ENCODE data around the gene LARGE1. TPM values are rescaled to one million over a fixed set of nuclear protein-coding genes. Genes with fewer than 3 reads are reported as not detected.

Gene LARGE1
- total and polyA plus RNA-seq, 9 of the 15 experiments (the other 6 are each of a cell fraction or from before 2014, with no cell fraction given), result 0.01 to 0.66 (median 0.14) TPM; not detected in 2

DNA sequence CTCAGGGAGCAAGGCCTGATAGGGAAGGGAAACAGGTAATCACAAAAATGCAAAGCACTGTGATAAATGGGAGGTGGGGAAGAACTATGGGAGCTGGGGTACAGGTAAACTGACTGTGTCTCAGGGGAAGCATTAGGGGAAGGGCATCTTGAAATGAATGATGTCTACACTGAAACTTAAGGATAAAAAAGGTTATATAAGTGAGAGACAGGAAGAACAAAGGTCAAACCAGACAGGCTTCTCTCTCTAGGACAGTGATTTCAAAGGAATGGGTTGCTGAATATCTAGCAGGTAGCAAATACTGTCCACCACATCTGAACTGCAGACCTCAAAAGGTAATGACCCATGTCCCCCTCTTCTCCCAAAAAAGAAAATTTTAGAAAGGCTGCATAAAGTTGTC lies 529.0 kb downstream of the LARGE1 start:
- Histone ChIP-seq H3K9me3 (replicated peaks; ENCODE audit: control insufficient read depth, insufficient read depth, low read depth, low read length) (no peaks in the 10 kb centered on the region), H3K9ac (ENCODE audit: insufficient read depth in 1 of 2, low read depth in 2 of 2, low read length in 2 of 2) (no peak overlapping the region), H4K20me1 (replicated peaks; ENCODE audit: control insufficient read depth, insufficient read depth, low read length) (no peaks in the 10 kb centered on the region), H3K9me1 (ENCODE audit: control insufficient read depth, insufficient read depth, low read length) (no peaks in the 10 kb centered on the region), H3K27ac (ENCODE audit: extremely low read depth, low read depth, low read length) (no peak overlapping the region), H2AFZ (ENCODE audit: low read depth, low read length) (no peak overlapping the region), H3K36me3 (ENCODE audit: control insufficient read depth, insufficient read depth, low read length) (no peaks in the 10 kb centered on the region), H3K4me3 (no peak overlapping the region), H3K79me2 (ENCODE audit: control insufficient read depth, insufficient read depth, low read length) (no peaks in the 10 kb centered on the region), H3K4me1 (replicated peaks in 1 of 2; ENCODE audit: control insufficient read depth in 2 of 2, insufficient read depth in 2 of 2, low read length in 2 of 2) (no peaks in the 10 kb centered on the region), H3K27me3 (ENCODE audit: control insufficient read depth in 2 of 2, insufficient read depth in 2 of 2, low read length in 2 of 2) (no peaks in the 10 kb centered on the region), H3K4me2 (ENCODE audit: insufficient read depth, low read length) (no peak overlapping the region)
- in situ Hi-C loops (cut with MboI) (no loop called here), intact Hi-C loops (cut with micrococcal nuclease) (no loop called here)
- TF ChIP-seq BDP1 (IDR thresholded peaks at IDR 0.05; ENCODE audit: insufficient read depth, insufficient read length) (no peak), RBM17 (IDR thresholded peaks at IDR 0.05; ENCODE audit: borderline replicate concordance, low read depth, low read length) (no peak)
- DNase-seq (ENCODE audit: extremely low read depth in 1 of 4, low spot score in 3 of 4) (no peak), ATAC-seq (no peak), FAIRE-seq (no peak)
- ChIA-PET CTCF (ENCODE audit: low intra/inter-chr PET ratio) (no interaction called here), POLR2A (no interaction called here)
- no TSS peak for BruUV-seq (replicated peaks)

DNA sequence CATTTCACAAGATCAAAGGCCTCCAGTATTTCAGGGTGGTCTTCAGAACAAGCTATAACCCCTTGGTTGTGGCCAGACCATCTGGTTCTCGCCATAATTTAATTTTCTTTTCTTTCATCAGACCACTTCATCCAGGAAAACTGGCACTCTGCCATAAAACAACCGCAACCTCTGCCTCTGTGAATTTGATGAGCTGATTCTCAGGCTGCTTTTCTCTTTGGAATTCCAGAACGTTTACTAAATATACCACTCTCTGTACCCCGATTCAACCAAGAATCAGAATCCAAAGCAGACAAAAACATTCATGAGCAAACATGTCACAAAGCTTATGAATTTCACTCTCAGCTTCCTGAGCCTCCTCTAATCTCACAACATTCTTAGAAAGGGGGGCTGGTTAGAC lies 530.3 kb downstream of the LARGE1 start:
- intact Hi-C loops (cut with micrococcal nuclease), result no loop called here
- Histone ChIP-seq H3K36me3 (ENCODE audit: control insufficient read depth, insufficient read depth, low read length) (no peaks in the 10 kb centered on the region), H3K9me3 (replicated peaks; ENCODE audit: control insufficient read depth, insufficient read depth, low read depth, low read length) (no peaks in the 10 kb centered on the region), H3K9me1 (ENCODE audit: control insufficient read depth, insufficient read depth, low read length) (no peaks in the 10 kb centered on the region), H3K79me2 (ENCODE audit: control insufficient read depth, insufficient read depth, low read length) (no peaks in the 10 kb centered on the region), H3K27ac (ENCODE audit: extremely low read depth, low read depth, low read length) (no peak overlapping the region), H4K20me1 (replicated peaks; ENCODE audit: control insufficient read depth, insufficient read depth, low read length) (no peaks in the 10 kb centered on the region), H3K27me3 (ENCODE audit: control insufficient read depth in 2 of 2, insufficient read depth in 2 of 2, low read length in 2 of 2) (no peaks in the 10 kb centered on the region), H3K4me1 (replicated peaks in 1 of 2; ENCODE audit: control insufficient read depth in 2 of 2, insufficient read depth in 2 of 2, low read length in 2 of 2) (no peaks in the 10 kb centered on the region), H3K4me2 (ENCODE audit: insufficient read depth, low read length) (no peak overlapping the region), H3K9ac (ENCODE audit: insufficient read depth in 1 of 2, low read depth in 2 of 2, low read length in 2 of 2) (no peak overlapping the region), H3K4me3 (no peak overlapping the region), H2AFZ (ENCODE audit: low read depth, low read length) (no peak overlapping the region)
- in situ Hi-C loops (cut with MboI), result no loop called here
- TF ChIP-seq NFIC (IDR thresholded peaks at IDR 0.05) (peak; percentile 18; the same call in 1 of the 2 replicates), TAF1 (IDR thresholded peaks at IDR 0.05; ENCODE audit: control insufficient read depth, extremely low read depth, insufficient read depth, low read length, severe bottlenecking) (no peak)
- ATAC-seq (no peak), DNase-seq (ENCODE audit: extremely low read depth in 1 of 4, low spot score in 3 of 4) (no peak), FAIRE-seq (no peak)
- POLR2A ChIA-PET, result no interaction called here
- CTCF ChIA-PET (ENCODE audit: low intra/inter-chr PET ratio), result no interaction called here
- 0% methylated on average over 4 of the region's 4 CpGs for WGBS (ENCODE audit: insufficient coverage, low coverage, missing lambda C conversion rate)
- no TSS peak for BruUV-seq (replicated peaks)

Measured in K562 (cell line).